Panc1 (cell line): Measurements from ENCODE around the gene RABGAP1L. TPM values are rescaled to one million over a fixed set of nuclear protein-coding genes. Genes with fewer than 3 reads are reported as not detected.

ENCODE experiments used
- ATAC-seq: fragments of 200-7000 bp; cut with Tn5 transposase; 2 replicates; pipeline ENCODE4 v1.9.1; 2020; ENCODE audit warnings: mild to moderate bottlenecking, moderate library complexity
- BruUV-seq: library from RNA; stranded (reverse); fragments of 400-500 nt; replicated peaks from 2 replicates; lab custom pipeline; 2021; lab: Mats Ljungman, UMichigan
- CTCF ChIA-PET: fragments of 300-600 bp; sonication (Branson Sonifier 250); formaldehyde crosslinking; loops from one replicate; lab custom pipeline; 2022; ENCODE audit warnings: antibody characterized with exemption; lab: Charles Lee
- POLR2A ChIA-PET: fragments of 300-600 bp; sonication (Branson Sonifier 250); formaldehyde crosslinking; loops from one replicate; lab custom pipeline; 2022; ENCODE audit warnings: antibody characterized with exemption; lab: Charles Lee
- DNase-seq: peaks from one replicate; pipeline ENCODE4 v3.0.0-alpha.2; 2010; ENCODE audit warnings: low read depth, low spot score
- H3K27ac ChIP-seq: 2 replicates; pipeline ENCODE4 v1.5.1; 2011; ENCODE audit warnings: mild to moderate bottlenecking, low read length, inconsistent platforms
- H3K27me3 ChIP-seq: fragments of 200-500 bp; sonication (Bioruptor generic); 2 replicates; pipeline ENCODE4 v1.6.0; 2014; ENCODE audit warnings: low read length, inconsistent platforms; ENCODE audit not compliant: control insufficient read depth, insufficient read depth
- H3K36me3 ChIP-seq: fragments of 200-500 bp; sonication (Bioruptor generic); 2 replicates; pipeline ENCODE4 v1.5.1; 2014; ENCODE audit warnings: inconsistent platforms, mild to moderate bottlenecking, low read length, moderate library complexity; ENCODE audit not compliant: control insufficient read depth, insufficient read depth
- H3K4me1 ChIP-seq: 2 replicates; pipeline ENCODE4 v1.5.1; 2011; ENCODE audit warnings: inconsistent platforms, mild to moderate bottlenecking, low read length, moderate library complexity; ENCODE audit not compliant: control insufficient read depth, insufficient read depth
- H3K4me3 ChIP-seq, 2 experiments: 2 replicates each; pipeline ENCODE4 v1.5.1; 2011 to 2012; ENCODE audit warnings: low read depth in 2 of 2, low read length in 2 of 2, mild to moderate bottlenecking in 2 of 2, inconsistent platforms in 1 of 2, moderate library complexity in 1 of 2
- H3K9me3 ChIP-seq: fragments of 200-500 bp; sonication (Bioruptor generic); 2 replicates; pipeline ENCODE4 v1.5.1; 2014; ENCODE audit warnings: low read depth, mild to moderate bottlenecking, inconsistent platforms, low read length, moderate library complexity; ENCODE audit not compliant: control insufficient read depth, insufficient read depth
- CTCF ChIP-seq: fragments of 450-650 bp; IDR thresholded peaks from 2 replicates; pipeline ENCODE4 v1.5.1; 2017; ENCODE audit warnings: mild to moderate bottlenecking
- POLR2AphosphoS5 ChIP-seq: IDR thresholded peaks from 2 replicates; pipeline ENCODE4 v1.6.1; 2012; ENCODE audit warnings: mild to moderate bottlenecking, low read depth, low read length, moderate library complexity
- REST ChIP-seq, 2 experiments: IDR thresholded peaks; 2 replicates each; pipeline ENCODE4 v1.6.1; 2011 to 2012; ENCODE audit warnings: low read depth in 2 of 2, control low read depth in 1 of 2, low read length in 1 of 2, mild to moderate bottlenecking in 1 of 2, moderate library complexity in 1 of 2; ENCODE audit not compliant: insufficient read depth in 1 of 2
- SIN3A ChIP-seq: IDR thresholded peaks from 2 replicates; pipeline ENCODE4 v1.6.1; 2012; ENCODE audit warnings: low read depth, mild to moderate bottlenecking, low read length, moderate library complexity, borderline replicate concordance; ENCODE audit not compliant: insufficient read depth
- TCF7L2 ChIP-seq: IDR thresholded peaks from 2 replicates; pipeline ENCODE4 v1.6.1; 2011; ENCODE audit warnings: mild to moderate bottlenecking, low read depth, low read length, inconsistent platforms
- in situ Hi-C: cut with HindIII; loops from 2 replicates; pipeline ENCODE4 v1.10.0; 2016; ENCODE audit warnings: low sequenced_read_pairs, low pct_unique_long_range_greater_than_20kb
- intact Hi-C: fragments of 100-400 bp; cut with micrococcal nuclease; formaldehyde crosslinking; loops from one replicate; pipeline ENCODE4 v1.10.0; 2022; ENCODE audit not compliant: unreplicated experiment
- total RNA-seq: library from RNA; stranded (reverse); gene quantifications from one replicate; pipeline ENCODE4 v1.2.1, GENCODE V29; 2021; ENCODE audit not compliant: unreplicated experiment

RABGAP1L gene
- total RNA-seq, 1 experiment from 2014 or later = 37.0 TPM

- Histone ChIP-seq H3K36me3 (peaks cover 4% of the 10 kb centered on the region; the same call in 1 of the 2 replicates), H3K9me3 (no peaks in the 10 kb centered on the region), H3K27ac (peak overlapping the region; percentile 100), H3K4me1 (peaks cover 23% of the 10 kb centered on the region), H3K4me3 (peak overlapping the region; percentile 93 to 99), H3K27me3 (no peaks in the 10 kb centered on the region)
- intact Hi-C loops (no loop called here), in situ Hi-C loops (no loop called here)
- ChIA-PET POLR2A (interaction anchor here (0.6 kb wide), 1 partner anchor 1245 kb away, joined by 10 read pairs; no protein-coding TSS in a partner anchor), CTCF (interaction anchor here (0.7 kb wide), 1 partner anchor 1026 kb away, joined by 3 read pairs; no protein-coding TSS in a partner anchor)
- BruUV-seq = no TSS peak
- DNase-seq = peak; percentile 99
- ATAC-seq = peak; percentile 94
- no peak; the same call in 1 of the 2 replicates for TF ChIP-seq SIN3A
- 0 out of 4 replicates have a peak, but pooled peaks have one; percentile 15 to 19 for TF ChIP-seq REST (IDR thresholded peaks at IDR 0.05; ENCODE audit: insufficient read depth in 1 of 2, low read depth in 2 of 2, low read length in 1 of 2)
- TF ChIP-seq POLR2AphosphoS5 = peak; percentile 97
- peak; percentile 82 for TF ChIP-seq TCF7L2
- no peak for TF ChIP-seq CTCF
Measured at GRCh38 chr1:174999216-174999935, 840.1 kb downstream of the RABGAP1L start.

- H3K36me3 ChIP-seq = peaks cover 4% of the 10 kb centered on the region
- ChIA-PET POLR2A (interaction anchor here (0.6 kb wide), 1 partner anchor 16 kb away, joined by 3 read pairs; no protein-coding TSS in a partner anchor), CTCF (no interaction called here)
- no peaks in the 10 kb centered on the region for H3K9me3 ChIP-seq
- ATAC-seq (peak; percentile 89), DNase-seq (no peak)
- H3K27me3 ChIP-seq = no peaks in the 10 kb centered on the region
- H3K4me3 ChIP-seq = peak within 1 kb of the TSS; percentile 93 to 99
- in situ Hi-C loops = no loop called here
- H3K4me1 ChIP-seq = peaks cover 23% of the 10 kb centered on the region
- no TSS peak for BruUV-seq
- H3K27ac ChIP-seq = peak within 1 kb of the TSS; percentile 100
- intact Hi-C loops = no loop called here
- peak; percentile 58; the same call in 1 of the 2 replicates for TF ChIP-seq SIN3A
- TF ChIP-seq POLR2AphosphoS5 = no peak
- TF ChIP-seq TCF7L2 = no peak
- no peak for TF ChIP-seq CTCF
- 0 out of 4 replicates have a peak, but pooled peaks of 1 of the 2 experiments have one; percentile 62 for TF ChIP-seq REST (IDR thresholded peaks at IDR 0.05; ENCODE audit: insufficient read depth in 1 of 2, low read depth in 2 of 2, low read length in 1 of 2)
Measured at GRCh38 chr1:174999936-175000696, 840.8 kb downstream of the RABGAP1L start, which contains the start of gene CACYBP. CACYBP (plus strand) TSS chr1:174999947; CDS start chr1:175000181, 234 bp downstream.
